Activated CD4-positive, alpha-beta T cell treated with anti-CD3 and anti-CD28 coated beads, Interleukin-2, Interleukin-6, amounts not matched to agents 100 ng/mL and 50 ng/mL, durations not matched to agents 16 hours and 8 hours (primary cell): ENCODE measurements around the gene YIF1A.
"Not testable (repeated sequence)": the region's sequence is repeated elsewhere in the genome, so short reads cannot be mapped to it uniquely, and the experiment has no call there.

Experiments used
- DNase-seq: peaks from one replicate; pipeline ENCODE4 v3.0.0-alpha.2; 2020

YIF1A gene

GRCh38 chr11:66284526-66285078 lies 4.3 kb downstream of the YIF1A start:
- no peak for DNase-seq

- no peak for DNase-seq
Measured at GRCh38 chr11:66283461-66284105, 5.4 kb downstream of the YIF1A start.

GRCh38 chr11:66282468-66283455 lies 6.2 kb downstream of the YIF1A start:
- DNase-seq = peak; percentile 99

GRCh38 chr11:66281776-66282467 lies 7.0 kb downstream of the YIF1A start:
- no peak for DNase-seq

GRCh38 chr11:66281001-66281400 lies 7.9 kb downstream of the YIF1A start:
- no peak for DNase-seq

- no peak for DNase-seq
Measured at GRCh38 chr11:66280428-66280827, 8.5 kb downstream of the YIF1A start.

GRCh38 chr11:66279092-66279734 lies 9.7 kb downstream of the YIF1A start:
- no peak for DNase-seq

- DNase-seq = no peak
Measured at GRCh38 chr11:66278363-66279091, 10.4 kb downstream of the YIF1A start.

GRCh38 chr11:66277471-66278362 lies 11.2 kb downstream of the YIF1A start, which contains the start of gene CNIH2:
Gene CNIH2 (plus strand): TSS chr11:66278175. CDS start chr11:66278457, 282 bp downstream.
- peak; percentile 51 for DNase-seq

- not testable (repeated sequence) for DNase-seq
Measured at GRCh38 chr11:66277064-66277463, 11.9 kb downstream of the YIF1A start.

- not testable (repeated sequence) for DNase-seq
Measured at GRCh38 chr11:66276619-66277018, 12.3 kb downstream of the YIF1A start.

- DNase-seq = no peak
Measured at GRCh38 chr11:66275984-66276612, 12.8 kb downstream of the YIF1A start.

- no peak for DNase-seq
Measured at GRCh38 chr11:66275396-66275795, 13.5 kb downstream of the YIF1A start.

- DNase-seq = no peak
Measured at GRCh38 chr11:66274219-66274618, 14.7 kb downstream of the YIF1A start.

GRCh38 chr11:66272596-66272995 lies 16.3 kb downstream of the YIF1A start:
- no peak for DNase-seq

GRCh38 chr11:66271816-66272215 lies 17.1 kb downstream of the YIF1A start:
- no peak for DNase-seq

GRCh38 chr11:66268952-66269905 lies 19.7 kb downstream of the YIF1A start:
- DNase-seq = peak; percentile 33

GRCh38 chr11:66268244-66268951 lies 20.5 kb downstream of the YIF1A start, which contains the start of gene RAB1B:
Gene RAB1B (plus strand): TSS chr11:66268639. CDS start chr11:66268680, 41 bp downstream.
- peak; percentile 100 for DNase-seq
